ENCODE measurements around the gene NES. TPM values are rescaled to one million over a fixed set of nuclear protein-coding genes. Genes with fewer than 3 reads are reported as not detected.

The NES gene
- total and polyA plus RNA-seq, 2 donors, result 3.3 to 3.7 TPM

Other genes starting within 250 kb of the NES start
- gene MEF2D, start 176.6 kb downstream of the NES start, total RNA-seq, result 8.3 TPM
- 26.3 TPM for gene MEF2D, start 176.6 kb downstream of the NES start, polyA plus RNA-seq
- gene IQGAP3, start 104.8 kb downstream of the NES start, total RNA-seq, result 2.5 TPM
- 1.0 TPM for gene IQGAP3, start 104.8 kb downstream of the NES start, polyA plus RNA-seq
- 12.9 TPM for gene TTC24, start 97.7 kb downstream of the NES start, total RNA-seq
- gene TTC24, start 97.7 kb downstream of the NES start, polyA plus RNA-seq, result 13.4 TPM
- 64.4 TPM for gene NAXE, start 85.6 kb downstream of the NES start, total RNA-seq
- 40.2 TPM for gene NAXE, start 85.6 kb downstream of the NES start, polyA plus RNA-seq
- 11.6 TPM for gene GPATCH4, start 75.9 kb downstream of the NES start, total RNA-seq
- 12.0 TPM for gene GPATCH4, start 75.9 kb downstream of the NES start, polyA plus RNA-seq
- gene HAPLN2, start 58.0 kb downstream of the NES start, total RNA-seq, result 0.09 TPM
- 0.50 TPM for gene HAPLN2, start 58.0 kb downstream of the NES start, polyA plus RNA-seq
- 0.24 TPM for gene BCAN, start 35.3 kb downstream of the NES start, total RNA-seq
- gene BCAN, start 35.3 kb downstream of the NES start, polyA plus RNA-seq, result 0.43 TPM
- gene CRABP2, start 28.2 kb upstream of the NES start, total RNA-seq, result 20.7 TPM
- gene CRABP2, start 28.2 kb upstream of the NES start, polyA plus RNA-seq, result 75.0 TPM
- 10.7 TPM for gene METTL25B, start 51.1 kb upstream of the NES start, total RNA-seq
- gene METTL25B, start 51.1 kb upstream of the NES start, polyA plus RNA-seq, result 39.4 TPM
- 14.1 TPM for gene ISG20L2, start 51.4 kb upstream of the NES start, total RNA-seq
- 12.0 TPM for gene ISG20L2, start 51.4 kb upstream of the NES start, polyA plus RNA-seq
- gene MRPL24, start 63.7 kb upstream of the NES start, total RNA-seq, result 53.8 TPM
- 59.0 TPM for gene MRPL24, start 63.7 kb upstream of the NES start, polyA plus RNA-seq
- gene HDGF, start 74.3 kb upstream of the NES start, total RNA-seq, result 226 TPM
- gene HDGF, start 74.3 kb upstream of the NES start, polyA plus RNA-seq, result 116 TPM
- 29.1 TPM for gene PRCC, start 90.1 kb upstream of the NES start, total RNA-seq
- gene PRCC, start 90.1 kb upstream of the NES start, polyA plus RNA-seq, result 72.9 TPM
- gene SH2D2A, start 139.4 kb upstream of the NES start, total RNA-seq, result 17.9 TPM
- gene SH2D2A, start 139.4 kb upstream of the NES start, polyA plus RNA-seq, result 44.8 TPM
- 0.33 TPM for gene INSRR, start 181.7 kb upstream of the NES start, total RNA-seq
- gene INSRR, start 181.7 kb upstream of the NES start, polyA plus RNA-seq, result 0.43 TPM
- 1.6 TPM for gene NTRK1, start 183.5 kb upstream of the NES start, total RNA-seq
- 3.1 TPM for gene NTRK1, start 183.5 kb upstream of the NES start, polyA plus RNA-seq
- gene PEAR1, start 216.3 kb upstream of the NES start, total RNA-seq, result 0.61 TPM
- 2.5 TPM for gene PEAR1, start 216.3 kb upstream of the NES start, polyA plus RNA-seq
- not detected for gene LRRC71, start 243.2 kb upstream of the NES start, total RNA-seq
- 0.11 TPM for gene LRRC71, start 243.2 kb upstream of the NES start, polyA plus RNA-seq